NCI-H1930 (cell line): ENCODE measurements around the gene PARD3B.

ENCODE experiments used
- DNase-seq, 2 experiments: peaks; one replicate each; lab custom pipeline; 2025; lab: John Stamatoyannopoulos, UW

PARD3B gene

GRCh38 chr2:205058409-205058808, 513.1 kb downstream of the PARD3B start:
- no peak for DNase-seq

- DNase-seq: no peak
Measured at GRCh38 chr2:205060269-205060668, 515.0 kb downstream of the PARD3B start.

GRCh38 chr2:205066081-205066480, 520.8 kb downstream of the PARD3B start:
- DNase-seq: no peak

DNA sequence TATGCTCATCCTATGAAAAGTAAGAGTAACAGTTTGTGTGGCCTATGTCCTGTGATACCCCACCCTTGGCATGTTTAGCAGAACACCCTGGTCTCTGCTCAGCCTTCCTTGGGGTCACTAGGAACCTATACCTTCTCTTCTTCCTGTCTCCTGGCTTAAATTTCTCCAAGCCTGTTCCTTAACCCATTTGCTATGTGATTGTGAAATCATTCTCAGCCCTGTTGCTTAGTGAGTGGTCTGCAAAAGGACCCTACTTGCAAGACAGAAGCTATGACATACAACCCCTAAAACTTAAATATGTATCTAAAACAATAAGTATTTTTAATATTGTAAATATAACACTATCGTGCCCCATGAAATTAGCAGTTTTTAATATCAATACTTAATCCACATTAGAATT, 524.7 kb downstream of the PARD3B start:
- no peak for DNase-seq

- no peak for DNase-seq
Measured at GRCh38 chr2:205070889-205071288, 525.6 kb downstream of the PARD3B start.

GRCh38 chr2:205073433-205074020, 528.3 kb downstream of the PARD3B start:
- no peak for DNase-seq

GRCh38 chr2:205076405-205076804, 531.1 kb downstream of the PARD3B start:
- no peak for DNase-seq

DNA sequence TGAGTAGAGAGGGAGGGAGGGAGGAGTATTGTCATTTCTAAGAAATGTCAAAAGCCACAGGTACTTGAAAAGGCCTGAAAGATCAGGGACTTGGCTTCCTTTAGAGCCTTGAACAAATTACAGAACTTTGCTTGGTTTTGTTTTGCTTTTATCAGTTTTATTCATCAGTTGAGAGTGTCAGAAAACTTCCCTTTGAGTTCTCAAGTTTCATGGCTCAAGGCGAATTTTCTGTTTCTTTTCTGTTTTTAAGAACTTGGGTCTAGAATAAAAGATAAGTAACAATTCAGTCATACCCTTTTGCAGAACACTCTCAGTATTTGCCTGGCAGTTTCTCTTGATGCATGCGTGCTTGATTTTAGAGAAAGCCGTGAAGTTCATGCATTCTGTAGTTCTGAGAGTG, 531.9 kb downstream of the PARD3B start:
- no peak for DNase-seq

- no peak for DNase-seq
Measured at GRCh38 chr2:205078762-205079161, 533.5 kb downstream of the PARD3B start.

GRCh38 chr2:205079173-205079572, 533.9 kb downstream of the PARD3B start:
- no peak for DNase-seq

DNA sequence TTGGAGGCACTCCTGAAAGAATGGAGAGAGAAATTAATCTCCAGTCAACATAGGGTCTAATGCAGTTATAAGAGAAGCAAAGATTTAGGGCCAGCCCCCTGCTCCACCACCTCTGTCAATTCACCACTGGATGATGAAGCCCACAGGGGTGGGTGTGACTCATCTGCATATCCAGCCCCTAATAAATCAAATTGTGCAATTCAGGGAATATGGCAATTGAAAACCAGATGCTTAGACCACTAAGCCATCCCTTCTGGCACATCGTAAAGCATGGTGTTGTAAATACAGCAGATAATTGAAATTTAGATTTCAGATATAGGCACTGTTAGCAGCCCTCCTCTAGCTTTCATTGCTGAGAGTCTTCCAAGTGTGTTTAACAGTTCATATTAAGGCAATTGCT, 541.4 kb downstream of the PARD3B start:
- no peak for DNase-seq

DNA sequence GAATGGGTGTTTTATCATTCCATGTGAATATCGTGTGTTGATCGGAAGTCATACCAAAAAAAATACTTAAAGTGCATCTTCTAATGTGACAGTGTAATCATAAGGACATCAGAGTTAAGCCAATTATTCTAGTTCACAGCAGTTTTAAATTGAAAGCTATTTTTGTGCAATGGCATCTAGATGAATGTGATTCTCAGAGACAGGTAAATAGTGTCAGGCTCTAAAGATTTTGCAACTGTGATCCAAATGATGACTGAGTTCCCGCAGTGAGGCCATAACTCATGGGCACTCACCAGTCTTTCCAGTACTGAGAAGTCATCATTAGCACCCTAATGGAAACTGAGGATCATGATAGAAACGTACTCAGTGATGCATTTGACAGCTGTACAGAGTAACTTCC, 542.6 kb downstream of the PARD3B start:
- DNase-seq: no peak

DNA sequence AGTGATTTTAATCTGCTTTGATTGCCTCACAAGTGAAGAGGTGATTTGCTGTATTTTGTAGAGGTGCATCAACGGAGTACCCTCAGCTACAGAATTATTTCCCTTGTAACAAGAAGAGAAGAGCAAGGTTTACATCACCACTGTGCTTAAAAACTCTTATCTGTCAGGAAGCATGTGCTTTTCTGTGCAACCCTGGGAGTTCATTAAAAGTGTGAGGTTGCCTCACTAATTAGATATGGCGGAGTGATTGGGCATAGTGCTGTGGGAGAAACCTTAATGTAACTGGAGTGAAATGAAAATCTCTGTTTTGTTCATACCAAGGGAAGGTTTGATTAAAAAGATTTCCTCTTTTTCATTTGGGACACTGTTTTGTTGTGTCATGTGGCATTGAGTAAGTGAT, 544.7 kb downstream of the PARD3B start:
- no peak for DNase-seq

DNA sequence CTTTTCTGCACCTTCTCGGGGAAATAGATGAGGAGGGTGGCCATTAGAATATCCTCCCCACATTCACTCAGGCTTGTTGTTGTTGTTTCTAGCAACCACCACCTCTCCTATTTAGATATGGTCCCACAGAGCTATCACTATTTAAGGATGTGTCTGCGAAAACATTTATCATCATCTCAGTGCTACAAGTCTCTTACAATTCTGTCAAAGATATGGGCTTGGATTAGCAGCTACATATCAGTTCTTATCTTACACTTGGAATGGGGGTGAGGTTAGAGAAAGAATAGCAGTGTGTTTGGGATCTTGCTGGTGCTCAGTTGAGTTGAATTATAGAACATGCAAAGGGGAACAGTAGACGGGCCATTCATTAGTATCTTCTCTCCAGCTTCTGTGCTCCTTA, 546.1 kb downstream of the PARD3B start:
- DNase-seq: no peak

GRCh38 chr2:205094031-205094430, 548.8 kb downstream of the PARD3B start:
- DNase-seq: no peak

GRCh38 chr2:205103699-205104098, 558.4 kb downstream of the PARD3B start:
- DNase-seq: no peak

GRCh38 chr2:205107810-205108209, 562.5 kb downstream of the PARD3B start:
- no peak for DNase-seq

GRCh38 chr2:205115511-205115910, 570.2 kb downstream of the PARD3B start:
- DNase-seq: no peak

DNA sequence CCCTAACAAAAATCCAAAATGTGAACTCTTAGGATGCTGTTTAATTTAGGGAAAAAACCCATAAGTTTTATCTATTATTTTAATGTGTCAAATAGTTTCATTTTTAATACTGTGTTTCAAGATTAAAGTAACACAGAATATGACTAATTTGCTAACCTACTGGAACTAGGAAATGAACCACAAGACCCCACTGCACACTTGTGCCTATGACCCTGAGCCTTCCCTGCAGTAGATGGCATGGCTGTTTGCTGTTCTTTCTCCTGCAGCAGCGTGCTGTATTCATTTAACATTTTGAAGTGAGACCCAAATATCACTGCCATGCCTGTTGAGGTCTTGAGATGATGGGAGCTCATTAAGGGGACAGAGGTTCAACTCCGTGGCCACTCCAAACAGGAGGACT, 571.9 kb downstream of the PARD3B start:
- DNase-seq: no peak

GRCh38 chr2:205119136-205119535, 573.9 kb downstream of the PARD3B start:
- no peak for DNase-seq

GRCh38 chr2:205128726-205129125, 583.5 kb downstream of the PARD3B start:
- DNase-seq: no peak

- DNase-seq: no peak
Measured at GRCh38 chr2:205129531-205129930, 584.3 kb downstream of the PARD3B start.

- no peak for DNase-seq
Measured at GRCh38 chr2:205130111-205130829, 585.0 kb downstream of the PARD3B start.

DNA sequence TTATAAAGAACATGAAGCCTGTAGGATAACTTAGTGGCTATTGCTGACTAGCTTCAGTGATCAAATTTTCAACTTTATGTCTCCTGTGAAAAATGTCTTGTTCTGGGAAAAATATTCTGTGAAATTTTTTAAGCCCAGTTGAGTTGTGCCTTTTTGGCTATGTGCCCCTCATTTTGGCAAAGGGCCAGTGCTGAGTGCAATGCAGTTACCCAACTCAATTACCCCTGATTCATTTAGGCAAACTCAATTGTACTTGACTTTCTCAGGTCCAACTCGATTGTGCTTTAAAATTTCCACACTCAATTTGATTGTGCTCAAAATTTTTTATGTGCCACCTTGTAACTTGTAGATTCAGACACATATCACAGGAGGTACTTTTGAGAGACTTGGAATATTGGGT, 588.3 kb downstream of the PARD3B start:
- DNase-seq: no peak
